Measurements from ENCODE around the gene HSPBP1. TPM values are rescaled to one million over a fixed set of nuclear protein-coding genes. Genes with fewer than 3 reads are reported as not detected.

Gene HSPBP1
- total RNA-seq, 1 donor from 2014 or later = 29.2 TPM

DNA sequence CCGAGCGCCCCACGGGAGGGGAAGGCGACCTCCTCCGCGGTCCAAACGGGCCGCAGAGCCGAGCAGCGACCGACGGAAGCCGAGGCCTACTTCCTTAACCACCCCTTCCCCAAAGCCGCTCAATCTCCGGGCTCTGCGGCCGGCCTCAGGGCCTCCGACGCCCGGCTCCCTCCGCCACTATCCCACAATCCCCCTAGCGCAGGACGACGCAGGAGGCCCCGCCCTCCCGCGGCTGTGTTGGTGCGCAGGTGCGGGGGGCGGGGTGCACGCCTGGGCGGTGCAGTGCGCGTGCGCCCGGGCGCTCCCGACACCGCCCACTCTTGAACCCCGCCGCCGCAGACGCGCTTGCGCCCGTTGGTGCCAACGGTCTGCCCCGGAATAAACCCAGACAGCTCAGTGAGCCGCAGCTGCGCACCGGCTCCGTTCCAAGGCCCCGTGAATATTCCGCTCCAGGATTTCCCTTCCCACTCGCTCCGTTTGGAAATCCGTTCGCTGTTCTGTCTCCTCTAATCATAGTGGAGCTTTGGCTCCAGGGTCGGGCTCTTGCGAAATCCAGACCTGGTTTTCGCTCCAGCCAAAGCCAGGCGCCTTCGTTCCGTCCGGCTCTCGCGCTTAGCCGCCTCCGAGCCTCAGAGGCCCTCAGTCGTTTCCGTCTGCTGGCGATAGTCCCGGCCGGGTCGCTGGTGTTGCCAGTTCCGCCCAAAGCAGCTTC is 20.9 kb downstream of the HSPBP1 start, which contains the start of gene PPP6R1:
Gene PPP6R1, minus strand, starts transcription at position 190 of the 712 bp plus-strand sequence. CDS start 11,914 bp downstream, outside the sequence.
- peak; percentile 95 for ATAC-seq (ENCODE audit: poor library complexity)
- DNase-seq = peak; percentile 98
- intact Hi-C loops (cut with DNase I) = no loop called here

DNA sequence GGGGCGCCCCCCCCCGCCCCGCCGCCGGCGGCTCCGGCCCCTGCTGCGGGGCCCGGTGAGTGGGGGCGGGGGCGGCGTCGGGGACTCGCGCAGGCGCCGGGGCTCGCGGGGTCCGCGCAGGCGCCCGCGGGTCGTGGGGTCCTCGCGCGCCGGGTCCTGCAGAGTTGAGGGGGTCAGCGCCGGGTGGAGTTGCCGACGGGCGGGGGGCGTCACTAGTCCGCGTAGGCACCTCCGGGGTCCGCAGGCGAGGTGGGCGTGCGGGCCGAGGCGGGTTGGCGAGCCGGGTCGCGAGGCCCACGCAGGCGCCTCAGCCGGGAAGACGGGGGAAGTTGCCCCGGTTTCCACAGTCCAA is 21.5 kb downstream of the HSPBP1 start:
- ATAC-seq (ENCODE audit: poor library complexity) (peak; percentile 17), DNase-seq (no peak)
- intact Hi-C loops (cut with DNase I) = no loop called here

DNA sequence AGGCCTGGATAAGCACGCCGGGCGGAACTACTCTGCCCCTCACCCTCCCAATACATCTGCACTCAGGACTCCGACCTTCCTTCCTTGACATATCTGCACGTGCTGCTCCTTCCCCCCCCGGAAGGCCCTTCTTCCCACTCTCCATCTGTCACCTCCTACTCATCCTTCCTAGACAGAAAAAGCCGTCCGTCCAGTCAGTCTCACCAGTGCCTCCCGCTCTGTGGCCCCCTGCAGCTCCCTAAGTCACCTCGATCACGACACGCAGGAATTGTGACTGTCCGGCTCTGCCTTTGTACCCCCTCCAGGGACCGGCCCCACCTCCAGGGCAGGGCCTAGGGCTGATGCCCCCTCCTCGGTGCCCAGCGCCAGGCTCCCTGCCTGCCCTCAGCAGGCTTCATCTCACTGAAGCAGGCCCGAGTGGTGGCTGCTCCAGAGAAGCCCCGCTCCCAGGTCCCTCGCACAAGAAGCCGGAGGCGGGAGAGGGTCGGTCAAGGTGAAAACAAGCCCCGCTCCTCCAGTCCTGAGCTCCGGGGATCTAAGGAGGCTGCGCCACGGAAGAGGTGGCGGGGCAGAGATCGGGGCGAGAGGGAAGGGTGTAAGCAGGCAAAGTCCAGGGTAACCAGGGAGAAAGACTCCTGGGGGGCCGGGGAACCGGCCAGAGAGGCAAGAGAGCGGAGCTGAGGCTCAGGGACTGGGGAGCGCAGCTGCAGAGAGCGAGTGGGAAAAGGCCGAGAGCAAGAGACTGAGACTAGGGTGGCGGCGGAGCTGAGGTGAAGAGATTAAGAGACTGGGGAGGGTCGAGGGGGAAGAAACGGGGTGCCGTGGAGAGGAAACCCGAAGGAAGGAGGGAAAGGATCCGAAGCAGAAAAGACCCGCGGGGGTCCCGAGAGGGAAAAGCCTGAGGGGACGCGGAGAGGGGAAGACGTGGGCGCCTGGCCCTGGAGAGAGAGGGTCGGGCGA is 22.2 kb downstream of the HSPBP1 start:
- ATAC-seq (ENCODE audit: poor library complexity) (no peak), DNase-seq (no peak)
- intact Hi-C loops (cut with DNase I) = no loop called here

DNA sequence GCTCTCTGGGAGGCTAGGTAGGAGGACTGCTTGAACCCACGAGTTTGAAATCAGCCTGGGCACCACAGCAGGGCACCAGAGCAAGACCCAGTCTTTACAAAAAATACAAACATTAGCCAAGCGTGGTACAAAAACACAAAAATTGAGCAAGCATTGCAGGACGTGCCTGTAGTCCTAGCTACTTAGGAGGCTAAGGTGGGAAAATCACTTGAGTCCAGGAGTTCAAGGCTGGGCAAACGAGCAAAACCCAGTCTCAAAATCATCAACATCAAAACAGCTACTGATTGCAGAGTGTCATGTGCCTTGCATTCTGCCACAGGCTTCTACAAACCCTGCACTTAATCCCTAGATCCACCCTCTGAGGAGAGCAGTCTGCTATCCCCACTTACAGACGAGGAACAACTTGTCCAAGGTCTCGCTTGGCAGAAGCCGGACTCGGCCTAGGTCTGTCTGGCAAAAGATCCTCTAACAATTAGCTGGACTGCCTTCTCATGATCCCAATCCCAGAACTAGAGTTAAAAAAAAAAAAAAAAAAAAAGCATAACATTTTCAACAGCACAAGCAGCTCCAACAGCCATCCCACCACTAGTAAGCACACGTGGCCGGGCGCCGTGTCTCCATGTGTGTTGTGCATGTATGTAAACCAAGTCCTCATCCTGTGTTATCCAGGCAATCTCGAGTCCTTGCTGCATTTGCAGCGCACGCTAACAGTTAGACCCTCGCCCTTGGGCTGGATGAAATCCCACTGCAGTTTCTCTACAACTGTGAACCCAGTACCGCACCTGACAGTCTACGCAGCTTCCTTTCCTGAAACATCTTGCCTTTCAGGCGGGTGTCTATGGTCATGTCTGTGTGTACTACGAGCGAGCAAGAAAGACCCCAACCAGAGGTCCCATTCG is 23.1 kb downstream of the HSPBP1 start:
- no peak for DNase-seq
- intact Hi-C loops (cut with DNase I) = no loop called here
- ATAC-seq (ENCODE audit: poor library complexity) = no peak

DNA sequence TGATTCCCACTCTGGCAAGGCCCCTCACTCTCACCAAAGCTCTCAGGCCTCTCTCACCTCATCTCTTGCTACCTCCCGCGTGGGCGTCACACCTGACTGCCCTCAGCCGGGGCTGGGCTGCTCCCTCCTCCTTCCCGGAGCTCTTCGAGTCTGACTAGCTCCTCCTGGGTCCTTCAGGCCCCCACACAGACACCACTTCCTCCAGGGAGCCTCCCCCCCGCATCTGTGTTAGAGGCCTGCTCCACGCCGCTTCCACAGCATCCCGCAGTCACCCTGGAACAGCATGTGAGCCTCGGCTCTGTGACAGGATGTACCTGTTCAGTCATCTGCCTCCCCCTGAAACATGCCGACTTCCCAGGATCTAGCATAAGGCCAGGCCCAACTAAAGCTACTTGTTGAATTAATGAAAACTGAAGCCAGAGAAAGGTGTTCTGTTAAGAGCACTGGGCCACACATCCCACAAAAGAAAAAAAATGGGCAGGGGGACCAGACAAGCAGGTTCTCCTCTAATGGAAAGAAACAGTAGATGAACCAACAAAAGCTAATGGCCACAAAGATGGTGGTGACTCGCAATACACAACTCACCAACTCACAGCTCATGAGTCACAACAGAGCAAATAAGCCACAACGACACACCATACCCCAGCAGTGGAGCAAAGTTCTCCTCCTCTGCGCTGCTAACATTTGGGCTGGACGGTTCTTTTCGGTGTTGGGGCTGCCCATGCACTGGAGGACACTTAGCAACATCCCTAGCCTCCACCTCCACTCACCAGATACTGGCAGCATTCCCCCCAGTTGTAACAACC is 24.1 kb downstream of the HSPBP1 start:
- intact Hi-C loops (cut with DNase I) = no loop called here
- no peak for ATAC-seq (ENCODE audit: poor library complexity)
- no peak for DNase-seq

DNA sequence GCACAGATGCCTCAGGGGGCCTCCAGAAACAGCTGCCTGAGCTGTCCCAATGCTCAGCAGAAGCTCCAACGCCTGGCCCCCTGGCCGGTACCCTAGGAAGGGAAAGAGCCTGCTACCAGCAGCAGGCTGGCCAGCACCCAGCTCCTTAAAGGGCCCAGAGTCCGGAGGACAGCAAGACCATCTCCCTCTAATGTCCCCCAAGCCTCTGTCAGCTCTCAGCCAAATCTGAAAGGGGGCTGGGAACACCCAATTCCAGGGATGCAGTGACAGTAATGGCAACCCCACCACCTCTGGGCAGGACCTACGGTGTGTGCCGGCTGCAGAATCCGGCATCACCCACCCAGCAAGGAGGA is 25.3 kb downstream of the HSPBP1 start:
- intact Hi-C loops (cut with DNase I) = no loop called here
- ATAC-seq (ENCODE audit: poor library complexity) = no peak
- DNase-seq = no peak

DNA sequence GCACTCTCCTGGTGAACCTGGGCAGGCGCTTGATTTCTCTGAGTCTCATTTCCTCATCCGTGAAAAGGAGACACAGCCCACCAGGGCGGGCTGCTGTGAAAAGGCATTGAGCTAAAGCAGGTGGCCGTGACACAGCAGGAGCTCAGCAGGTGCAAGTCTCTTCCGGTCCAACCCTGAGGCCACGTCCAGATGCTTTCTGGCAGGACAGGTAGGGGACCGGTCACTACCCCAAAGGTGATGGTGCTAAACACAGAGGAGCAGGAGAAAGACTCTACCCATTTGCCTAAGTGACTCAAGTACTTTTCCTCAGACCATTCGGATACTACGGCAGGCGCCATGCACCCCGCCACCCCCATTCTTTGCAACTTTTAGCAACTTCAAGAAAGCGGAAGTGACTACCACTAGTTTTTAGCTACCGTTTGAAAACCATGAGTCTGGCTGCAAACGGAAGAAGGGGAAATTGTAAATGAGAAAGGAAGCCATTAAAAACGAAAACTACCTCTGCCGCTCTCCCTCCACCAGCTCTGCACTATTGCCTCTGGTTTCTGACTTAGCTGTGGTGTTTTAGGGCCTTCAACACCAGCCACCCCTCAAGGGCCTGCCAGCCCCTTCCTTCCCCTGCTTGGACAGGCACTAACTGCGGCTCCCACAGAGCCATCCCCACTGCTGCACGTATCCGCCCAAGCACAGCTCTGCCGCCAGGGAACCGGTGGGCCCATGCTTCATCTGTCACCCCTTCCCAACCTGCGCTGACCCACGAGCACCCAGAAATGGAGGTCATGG is 25.9 kb downstream of the HSPBP1 start:
- DNase-seq (peak; percentile 62), ATAC-seq (ENCODE audit: poor library complexity) (no peak)
- intact Hi-C loops (cut with DNase I) = no loop called here

DNA sequence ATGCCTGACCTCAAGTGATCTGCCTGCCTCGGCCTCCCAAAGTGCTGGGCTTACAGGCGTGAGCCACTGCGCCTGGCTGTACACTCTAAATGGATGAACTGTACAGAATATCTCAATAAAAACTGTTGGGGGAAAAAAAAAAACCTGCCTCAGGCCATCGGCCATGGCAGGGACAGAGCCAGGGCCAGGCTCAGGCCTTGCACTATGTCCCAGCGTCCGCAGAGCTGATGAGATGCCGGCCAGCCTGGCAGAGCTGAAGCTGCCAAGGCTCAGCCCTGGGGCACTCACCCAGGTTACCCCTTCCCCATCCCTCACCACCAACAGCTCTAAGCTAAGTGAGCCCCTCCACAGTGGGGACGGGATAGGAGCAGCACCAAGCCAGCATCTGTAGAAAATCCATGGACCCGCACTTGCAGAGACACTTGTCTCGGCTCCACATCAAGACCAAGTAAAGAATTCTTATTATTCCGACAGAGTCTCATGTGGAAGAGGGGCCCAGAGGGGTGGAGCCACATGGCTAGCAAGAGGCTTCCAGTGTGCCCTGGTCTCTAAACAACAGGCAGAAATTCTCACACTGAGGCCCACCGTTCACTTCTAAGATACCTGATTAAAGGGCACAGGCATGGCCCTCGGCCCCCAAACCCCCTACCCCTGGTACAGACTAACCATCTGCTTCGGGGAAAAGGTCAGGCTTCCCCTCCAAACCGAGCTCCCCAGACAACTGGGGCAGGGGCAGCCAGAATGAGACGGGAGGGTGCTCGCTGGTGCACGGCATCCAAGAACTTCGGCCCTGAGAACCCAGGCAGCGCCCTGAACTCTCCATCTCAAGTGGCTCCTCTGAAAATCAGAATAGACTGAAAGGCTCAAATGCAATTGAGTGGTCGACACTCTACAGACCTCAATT is 26.9 kb downstream of the HSPBP1 start:
- intact Hi-C loops (cut with DNase I) = no loop called here
- DNase-seq (no peak), ATAC-seq (ENCODE audit: poor library complexity) (no peak)

DNA sequence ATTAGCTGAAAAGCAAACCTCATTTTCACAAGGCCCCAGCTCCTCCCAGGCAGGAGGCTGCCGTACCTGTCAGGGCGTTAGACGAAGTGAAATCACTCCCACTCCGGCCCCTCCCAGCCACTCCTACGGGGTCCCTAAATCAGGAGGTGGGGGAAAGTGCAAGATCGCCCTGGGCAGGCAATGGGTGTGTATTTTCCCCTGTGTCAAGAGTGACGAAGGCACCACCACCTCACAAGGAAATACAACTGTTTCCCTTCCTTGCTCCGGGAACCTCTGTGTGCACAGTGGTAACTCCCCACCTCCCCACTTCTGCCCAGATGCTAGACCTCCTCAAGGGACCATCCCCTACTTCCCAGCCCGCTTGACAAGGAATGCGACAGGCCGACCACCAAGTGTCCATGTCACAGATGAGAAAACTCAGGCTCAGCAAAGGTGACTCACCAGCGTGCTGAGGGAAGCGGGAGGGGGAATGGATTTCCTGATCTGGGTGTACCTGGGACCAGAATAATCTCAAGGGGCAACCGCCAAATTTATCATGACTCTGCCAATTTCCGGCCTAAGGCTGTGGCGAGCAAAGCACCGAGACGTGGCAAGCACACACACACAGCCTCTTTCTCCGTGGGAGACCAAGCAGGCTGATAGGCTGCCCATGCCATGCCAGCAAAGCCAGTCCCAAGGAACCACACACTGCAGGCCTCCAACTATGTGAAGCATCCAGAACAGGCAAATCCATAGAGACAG is 28.4 kb downstream of the HSPBP1 start:
- ATAC-seq (ENCODE audit: poor library complexity) (no peak), DNase-seq (no peak)
- intact Hi-C loops (cut with DNase I) = no loop called here

DNA sequence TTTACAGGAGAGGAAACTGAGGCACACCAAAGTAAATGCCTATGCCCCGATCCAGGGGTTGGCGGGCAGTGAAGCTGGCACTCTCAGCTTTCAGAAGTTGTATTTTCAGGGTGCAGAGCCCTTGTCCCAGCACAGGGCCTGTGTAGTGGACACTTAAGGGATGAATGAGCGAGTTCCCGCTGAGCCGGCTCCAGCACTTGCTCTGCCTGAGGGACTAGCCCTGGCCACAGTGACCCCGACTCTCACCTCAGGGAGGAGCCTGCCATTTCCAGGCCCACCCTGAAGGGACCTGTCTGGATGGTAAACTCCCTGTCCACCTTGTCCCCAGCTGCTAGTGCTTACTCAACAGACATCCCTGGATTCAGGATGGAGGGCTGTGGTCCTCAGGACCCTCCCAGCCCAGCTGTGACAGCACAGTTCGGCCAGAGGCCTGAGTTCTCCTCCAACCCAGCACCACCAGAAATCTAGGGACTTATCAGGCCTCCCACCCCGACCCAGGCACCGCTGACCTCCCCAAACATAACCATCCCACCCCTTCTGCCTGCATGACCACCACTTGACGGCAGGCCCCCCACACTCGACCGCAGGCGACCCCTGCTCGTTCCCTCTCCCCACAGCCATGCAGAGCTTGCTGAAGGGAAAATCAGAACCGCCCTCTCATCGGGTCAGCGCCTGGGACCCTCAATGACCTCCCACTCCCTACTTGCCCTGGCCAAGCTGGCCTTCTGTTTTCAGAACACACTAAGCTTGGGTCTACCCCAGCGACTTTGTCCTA is 29.5 kb downstream of the HSPBP1 start:
- ATAC-seq (ENCODE audit: poor library complexity) (no peak), DNase-seq (no peak)
- intact Hi-C loops (cut with DNase I) = no loop called here

DNA sequence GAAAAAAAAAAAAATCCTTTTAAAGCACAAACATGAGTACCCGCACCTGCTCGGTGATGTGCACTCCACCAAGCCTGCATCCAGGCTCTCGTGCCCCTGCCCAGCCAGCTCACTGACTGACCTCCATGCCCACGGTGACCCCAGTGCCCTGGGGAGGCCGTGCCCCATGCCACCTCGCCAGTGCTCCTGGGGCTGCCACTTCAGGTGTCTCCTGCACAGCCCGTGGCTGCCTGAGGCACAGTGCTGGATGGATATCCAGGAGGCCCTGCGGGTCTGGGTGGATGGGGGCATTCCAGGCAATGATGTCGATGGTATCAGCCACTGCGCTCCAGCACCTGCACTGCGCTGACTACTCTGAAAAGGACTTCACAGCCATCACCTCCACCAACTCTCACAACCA is 30.1 kb downstream of the HSPBP1 start:
- ATAC-seq (ENCODE audit: poor library complexity) (no peak), DNase-seq (no peak)
- intact Hi-C loops (cut with DNase I) = no loop called here

DNA sequence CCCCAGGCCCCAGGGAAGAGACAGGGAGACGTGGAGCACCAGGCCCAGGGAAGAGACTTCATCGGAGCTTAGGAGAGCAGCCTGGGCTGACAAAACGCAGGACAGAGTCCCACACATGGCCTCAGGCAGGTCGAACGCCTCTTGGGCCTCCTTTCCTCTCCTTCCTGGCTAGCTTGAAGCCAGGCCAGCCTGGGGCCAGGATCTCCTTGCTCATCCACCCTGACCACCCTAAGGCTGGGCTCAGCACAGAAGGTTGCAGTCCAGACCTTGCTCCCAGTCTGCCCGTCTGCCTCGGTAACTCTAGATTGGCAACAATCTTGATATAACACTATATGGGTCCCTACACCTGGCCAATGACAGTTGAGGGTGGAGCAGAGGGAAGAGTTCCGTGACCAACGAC is 31.2 kb downstream of the HSPBP1 start:
- DNase-seq (no peak), ATAC-seq (ENCODE audit: poor library complexity) (no peak)
- intact Hi-C loops (cut with DNase I) = no loop called here

DNA sequence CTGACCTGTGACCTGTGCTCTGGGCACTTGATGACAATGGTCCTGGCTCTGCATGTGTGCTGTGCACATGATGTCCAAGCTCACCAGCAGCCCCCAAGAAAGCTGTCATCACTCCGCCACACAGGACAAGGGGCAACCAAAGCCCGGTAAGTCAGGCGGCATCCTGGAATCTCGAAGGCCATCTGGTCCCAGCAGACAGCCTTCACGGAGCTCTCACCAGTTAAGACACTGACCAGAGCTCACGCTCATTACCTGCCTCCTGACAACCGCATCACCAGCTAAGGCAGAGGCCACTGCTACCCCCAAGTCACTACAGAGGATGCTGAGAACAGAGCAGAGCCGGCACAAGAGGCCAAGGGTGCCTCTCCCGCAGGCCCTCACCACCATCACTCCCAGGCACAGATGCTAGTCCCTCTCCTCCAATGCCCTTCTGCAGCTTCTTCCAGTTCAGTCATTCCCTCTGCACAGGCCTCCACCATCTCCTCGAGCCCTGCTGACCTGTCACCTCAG is 31.7 kb downstream of the HSPBP1 start:
- intact Hi-C loops (cut with DNase I) = no loop called here
- no peak for DNase-seq

DNA sequence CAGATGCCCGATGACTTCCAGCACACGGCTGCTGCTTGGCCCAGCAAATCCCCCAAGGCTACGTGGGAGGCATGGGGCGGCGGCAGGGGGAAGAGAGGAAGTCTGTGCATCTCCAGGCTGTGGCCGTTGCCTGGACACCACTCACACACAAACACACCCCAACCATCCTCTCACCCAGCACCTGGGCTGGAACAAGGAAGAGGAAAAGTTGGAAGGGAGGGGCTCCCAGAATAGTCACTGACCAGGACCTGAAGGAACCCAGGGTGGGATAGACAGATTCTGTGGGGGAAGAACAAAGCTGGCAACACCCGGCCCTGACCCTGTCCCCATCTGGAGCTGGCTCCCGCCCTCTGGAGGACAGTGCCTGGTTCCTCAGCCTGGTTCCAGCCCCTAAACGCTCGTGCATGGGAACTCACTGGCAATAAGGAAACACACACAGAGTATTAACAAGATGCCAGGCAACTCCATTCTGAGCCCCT is 32.2 kb downstream of the HSPBP1 start:
- ATAC-seq (ENCODE audit: poor library complexity) (peak; percentile 72), DNase-seq (peak; percentile 70)
- intact Hi-C loops (cut with DNase I) = no loop called here

More for the DNA sequence above, 31.7 kb downstream of the HSPBP1 start:
- no peak for ATAC-seq (ENCODE audit: poor library complexity)

Measured in Right ventricle myocardium superior (tissue), 1 donor.